Measurements from ENCODE around the gene SARNP.

- TF ChIP-seq RCOR1 (IDR thresholded peaks at IDR 0.05; ENCODE audit: low read length) (no peak), CTCF (IDR thresholded peaks at IDR 0.05) (no peak), POLR2AphosphoS5 (IDR thresholded peaks at IDR 0.05; ENCODE audit: low read depth, low read length) (no peak), TEAD4 (IDR thresholded peaks at IDR 0.05; ENCODE audit: borderline replicate concordance, insufficient read depth) (no peak), REST (IDR thresholded peaks at IDR 0.05; ENCODE audit: low read depth, low read length) (no peak), GABPA (IDR thresholded peaks at IDR 0.05; ENCODE audit: low read depth) (no peak), MAX (IDR thresholded peaks at IDR 0.05; ENCODE audit: low read depth) (no peak; the same call in 1 of the 2 replicates), SMC3 (IDR thresholded peaks at IDR 0.05; ENCODE audit: low read depth, low read length) (no peak), TCF12 (IDR thresholded peaks at IDR 0.05) (no peak)
Observed at GRCh38 chr12:55720071-55720564, 97.4 kb downstream of the SARNP start, which contains the start of gene RDH5.

Data from SK-N-SH (cell line).